Mesothelial cell of epicardium (in vitro differentiated cells): Measurements from ENCODE around the gene JAM3. TPM values are rescaled to one million over a fixed set of nuclear protein-coding genes. Genes with fewer than 3 reads are reported as not detected.
"Not testable (repeated sequence)": the region's sequence is repeated elsewhere in the genome, so short reads cannot be mapped to it uniquely, and the experiment has no call there.

Experiments used
- DNase-seq, 2 experiments: peaks; one replicate each; pipeline ENCODE4 v3.0.0; 2021; ENCODE audit warnings: low spot score in 2 of 2; ENCODE audit not compliant: unreplicated experiment in 2 of 2
- H3K27ac Mint-ChIP-seq: 2 replicates; pipeline ENCODE4 v1.8.0; 2021; ENCODE audit warnings: mixed read lengths
- H3K27me3 Mint-ChIP-seq: 2 replicates; pipeline ENCODE4 v1.8.0; 2021; ENCODE audit warnings: low read depth, mixed read lengths
- H3K36me3 Mint-ChIP-seq: 2 replicates; pipeline ENCODE4 v1.8.0; 2021; ENCODE audit warnings: mixed read lengths
- H3K4me1 Mint-ChIP-seq: 2 replicates; pipeline ENCODE4 v1.8.0; 2021; ENCODE audit warnings: mixed read lengths
- H3K4me3 Mint-ChIP-seq: 2 replicates; pipeline ENCODE4 v1.8.0; 2021; ENCODE audit warnings: mild to moderate bottlenecking, moderate library complexity, mixed read lengths
- H3K9me3 Mint-ChIP-seq: 2 replicates; pipeline ENCODE4 v1.8.0; 2021; ENCODE audit warnings: mixed read lengths
- CTCF ChIP-seq: fragments of 200-600 bp; sonication (generic); IDR thresholded peaks from one replicate; pipeline ENCODE4 v1.5.0; 2021; ENCODE audit warnings: antibody characterized with exemption; ENCODE audit not compliant: unreplicated experiment
- total RNA-seq: library from RNA; stranded (reverse); gene quantifications from 3 replicates; pipeline ENCODE4 v1.2.1, GENCODE V29; 2021

Gene JAM3
- total RNA-seq, 1 donor from 2014 or later, result 36.2 TPM

- Mint-ChIP-seq H3K36me3 (peaks cover 1% of the 10 kb centered on the region), H3K9me3 (peaks cover 5% of the 10 kb centered on the region), H3K4me1 (no peaks in the 10 kb centered on the region), H3K27ac (no peak overlapping the region), H3K4me3 (no peak overlapping the region), H3K27me3 (no peaks in the 10 kb centered on the region)
- no peak for TF ChIP-seq CTCF
- DNase-seq, result no peak
These were observed 28.3 kb downstream of the JAM3 start for GRCh38 chr11:134097166-134097565.

GRCh38 chr11:134098566-134099184 lies 29.8 kb downstream of the JAM3 start:
- Mint-ChIP-seq H3K27ac (no peak overlapping the region), H3K9me3 (peaks cover 10% of the 10 kb centered on the region), H3K4me3 (no peak overlapping the region), H3K36me3 (peaks cover 3% of the 10 kb centered on the region), H3K4me1 (no peaks in the 10 kb centered on the region), H3K27me3 (no peaks in the 10 kb centered on the region)
- TF ChIP-seq CTCF, result no peak
- DNase-seq, result no peak

GRCh38 chr11:134100171-134100570 lies 31.3 kb downstream of the JAM3 start:
- no peaks in the 10 kb centered on the region for H3K4me1 Mint-ChIP-seq
- H3K4me3 Mint-ChIP-seq, result no peak overlapping the region
- DNase-seq, result no peak
- TF ChIP-seq CTCF, result no peak
- no peak overlapping the region for H3K27ac Mint-ChIP-seq
- H3K9me3 Mint-ChIP-seq, result peaks cover 20% of the 10 kb centered on the region
- peaks cover 3% of the 10 kb centered on the region for H3K36me3 Mint-ChIP-seq
- H3K27me3 Mint-ChIP-seq, result no peaks in the 10 kb centered on the region

- Mint-ChIP-seq H3K36me3 (peaks cover 4% of the 10 kb centered on the region), H3K9me3 (peaks cover 25% of the 10 kb centered on the region)
These were observed 32.4 kb downstream of the JAM3 start for GRCh38 chr11:134101282-134101681.

GRCh38 chr11:134110252-134110815 lies 41.5 kb downstream of the JAM3 start:
- H3K36me3 Mint-ChIP-seq, result peaks cover 14% of the 10 kb centered on the region
- TF ChIP-seq CTCF, result no peak
- no peak overlapping the region for H3K27ac Mint-ChIP-seq
- no peak for DNase-seq
- peaks cover 22% of the 10 kb centered on the region for H3K9me3 Mint-ChIP-seq
- H3K4me1 Mint-ChIP-seq, result no peaks in the 10 kb centered on the region
- no peak overlapping the region for H3K4me3 Mint-ChIP-seq
- no peaks in the 10 kb centered on the region for H3K27me3 Mint-ChIP-seq

More at GRCh38 chr11:134101282-134101681, 32.4 kb downstream of the JAM3 start:
- no peak overlapping the region for H3K4me3 Mint-ChIP-seq
- no peak overlapping the region for H3K27ac Mint-ChIP-seq
- DNase-seq, result no peak
- H3K27me3 Mint-ChIP-seq, result no peaks in the 10 kb centered on the region
- TF ChIP-seq CTCF, result no peak
- no peaks in the 10 kb centered on the region for H3K4me1 Mint-ChIP-seq

GRCh38 chr11:134113787-134114186 lies 44.9 kb downstream of the JAM3 start:
- not testable (repeated sequence) for H3K9me3 Mint-ChIP-seq

More at GRCh38 chr11:134113787-134114186, 44.9 kb downstream of the JAM3 start:
- DNase-seq, H3K4me3 Mint-ChIP-seq, H3K4me1 Mint-ChIP-seq, H3K27me3 Mint-ChIP-seq, H3K27ac Mint-ChIP-seq: not testable (repeated sequence)
- peaks cover 11% of the 10 kb centered on the region for H3K36me3 Mint-ChIP-seq
